GM18508 (cell line): Measurements from ENCODE around the gene VRK1.
"Not testable (repeated sequence)": the region's sequence is repeated elsewhere in the genome, so short reads cannot be mapped to it uniquely, and the experiment has no call there.

Experiments
- ATAC-seq: cut with Tn5 transposase; IDR thresholded peaks from one replicate; pipeline ENCODE4 v1.9.1; 2021; ENCODE audit warnings: moderate number of reproducible peaks; ENCODE audit not compliant: insufficient read depth, unreplicated experiment

The VRK1 gene

GRCh38 chr14:96863327-96863985 lies 66.3 kb downstream of the VRK1 start:
- no peak for ATAC-seq

DNA sequence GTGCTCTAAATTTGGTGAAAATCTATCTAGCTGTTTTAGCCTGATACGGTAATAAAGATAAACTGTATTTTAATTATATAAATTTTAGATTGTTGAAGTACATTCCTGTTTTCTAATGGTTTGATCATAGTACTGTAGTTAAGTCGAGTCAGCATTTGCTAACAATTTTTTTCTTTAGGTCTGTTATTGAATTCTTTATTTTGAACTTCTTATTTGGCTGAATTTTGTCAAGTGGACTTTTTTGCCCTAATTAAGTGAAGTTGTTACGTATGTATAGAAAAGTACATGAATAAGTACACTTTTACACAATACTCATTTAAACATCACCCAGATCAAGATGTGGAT lies 66.8 kb downstream of the VRK1 start:
- ATAC-seq = no peak

- no peak for ATAC-seq
Measured at GRCh38 chr14:96867634-96868033, 70.5 kb downstream of the VRK1 start.

DNA sequence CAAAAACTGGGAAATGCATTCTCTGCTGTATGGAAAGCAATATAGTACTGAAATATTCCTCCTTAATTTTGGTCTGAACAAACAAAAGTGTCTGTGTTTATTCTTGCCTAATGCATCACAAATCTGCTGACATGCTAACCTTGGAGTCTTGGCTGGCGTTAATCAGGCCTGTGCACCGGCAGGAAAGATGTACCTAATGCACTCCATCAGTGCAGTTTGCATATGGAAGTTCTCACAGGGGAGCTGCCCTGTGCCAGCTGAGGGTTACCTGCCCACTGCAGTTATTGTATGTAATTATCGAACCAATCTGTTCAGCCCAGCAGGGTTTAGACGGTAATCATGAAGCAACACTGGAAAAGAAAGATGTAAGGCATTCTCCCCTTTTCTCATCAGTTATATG lies 76.9 kb downstream of the VRK1 start:
- no peak for ATAC-seq

DNA sequence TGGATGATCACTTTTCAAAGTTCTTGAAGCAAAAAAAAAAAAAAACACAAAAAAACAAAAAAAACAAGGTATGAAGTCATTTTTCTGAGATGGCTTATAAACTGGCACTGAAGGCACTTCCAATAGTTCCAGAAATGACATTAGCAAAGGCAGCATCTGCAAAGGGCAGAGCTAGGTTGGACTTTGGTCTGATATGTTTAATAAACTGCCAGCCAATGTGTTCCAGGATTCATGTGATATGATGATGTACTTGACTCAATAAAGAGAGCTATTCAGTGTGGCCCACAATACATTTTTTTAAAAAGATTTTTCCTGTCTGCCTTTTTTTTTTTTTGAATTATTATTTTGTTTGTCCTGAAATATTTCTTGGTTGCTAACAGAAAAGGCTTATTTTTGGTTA lies 79.6 kb downstream of the VRK1 start:
- ATAC-seq = no peak

DNA sequence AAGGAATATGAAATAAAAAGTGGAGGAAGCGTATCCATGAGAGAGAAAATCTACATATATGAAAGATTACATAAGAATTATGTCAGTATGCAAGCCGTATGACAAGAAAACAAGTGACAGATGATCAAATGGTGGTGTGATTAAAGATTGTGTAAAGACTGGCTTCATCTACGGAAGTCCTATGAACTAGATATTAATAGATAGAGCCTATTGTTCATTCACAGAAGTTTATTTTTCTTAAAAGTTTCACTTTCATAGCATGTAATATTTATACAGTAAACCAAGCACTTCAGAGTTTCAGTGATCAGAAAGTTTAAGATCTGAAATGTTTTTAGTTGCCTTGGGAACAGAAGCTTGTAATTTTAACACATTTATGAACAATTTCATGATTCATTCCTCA lies 84.5 kb downstream of the VRK1 start:
- ATAC-seq = no peak

DNA sequence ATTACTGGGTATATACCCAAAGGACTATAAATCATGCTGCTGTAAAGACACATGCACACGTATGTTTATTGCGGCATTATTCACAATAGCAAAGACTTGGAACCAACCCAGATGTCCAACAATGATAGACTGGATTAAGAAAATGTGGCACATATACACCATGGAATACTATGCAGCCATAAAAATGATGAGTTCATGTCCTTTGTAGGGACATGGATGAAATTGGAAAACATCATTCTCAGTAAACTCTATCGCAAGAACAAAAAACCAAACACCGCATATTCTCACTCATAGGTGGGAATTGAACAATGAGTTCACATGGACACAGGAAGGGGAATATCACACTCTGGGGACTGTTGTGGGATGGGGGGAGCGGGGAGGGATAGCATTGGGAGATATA lies 86.8 kb downstream of the VRK1 start:
- not testable (repeated sequence) for ATAC-seq

DNA sequence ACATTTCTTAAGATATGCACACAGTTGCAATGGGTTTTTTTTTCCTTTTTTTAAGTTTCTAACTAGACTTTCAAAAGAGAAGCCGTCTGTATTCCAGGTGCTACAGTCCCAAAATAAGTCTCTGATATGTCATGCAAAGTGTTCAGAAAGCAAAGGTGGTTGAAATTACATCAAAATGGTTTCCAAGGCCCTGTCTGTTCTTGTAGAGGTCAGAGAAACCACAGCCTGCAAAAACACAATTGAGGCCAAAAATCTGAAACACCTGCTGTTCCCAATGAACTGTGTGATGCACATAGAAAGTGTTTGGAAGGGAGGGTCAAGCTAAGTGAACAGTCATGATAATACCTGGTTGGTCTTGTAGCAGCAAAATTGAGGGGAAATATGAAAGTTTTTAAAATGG lies 91.0 kb downstream of the VRK1 start:
- ATAC-seq = peak; percentile 73

- ATAC-seq = no peak
Measured at GRCh38 chr14:96888593-96888992, 91.4 kb downstream of the VRK1 start.

- ATAC-seq = no peak
Measured at GRCh38 chr14:96889091-96889490, 91.9 kb downstream of the VRK1 start.

GRCh38 chr14:96893966-96894622 lies 96.9 kb downstream of the VRK1 start:
- no peak for ATAC-seq

DNA sequence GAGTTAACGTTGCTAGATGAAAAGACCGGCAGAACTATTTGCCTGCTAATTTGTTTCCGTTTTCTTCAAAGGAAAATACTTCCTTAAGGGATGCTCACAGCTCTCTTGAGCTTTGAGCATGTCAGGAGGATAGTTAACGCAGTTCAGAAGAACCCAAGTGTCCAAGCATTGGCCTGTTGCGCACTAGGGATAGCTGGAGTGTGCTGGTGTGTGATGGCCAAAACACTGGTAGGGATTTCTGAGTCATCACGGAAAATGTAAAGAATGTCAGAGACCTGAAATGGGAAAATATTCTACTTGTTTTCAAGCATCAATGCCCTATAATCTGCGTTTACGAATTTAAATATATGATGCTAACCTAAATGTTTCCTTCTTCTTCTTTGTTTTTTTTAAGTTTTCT lies 97.8 kb downstream of the VRK1 start:
- no peak for ATAC-seq

- no peak for ATAC-seq
Measured at GRCh38 chr14:96895658-96896271, 98.6 kb downstream of the VRK1 start.

DNA sequence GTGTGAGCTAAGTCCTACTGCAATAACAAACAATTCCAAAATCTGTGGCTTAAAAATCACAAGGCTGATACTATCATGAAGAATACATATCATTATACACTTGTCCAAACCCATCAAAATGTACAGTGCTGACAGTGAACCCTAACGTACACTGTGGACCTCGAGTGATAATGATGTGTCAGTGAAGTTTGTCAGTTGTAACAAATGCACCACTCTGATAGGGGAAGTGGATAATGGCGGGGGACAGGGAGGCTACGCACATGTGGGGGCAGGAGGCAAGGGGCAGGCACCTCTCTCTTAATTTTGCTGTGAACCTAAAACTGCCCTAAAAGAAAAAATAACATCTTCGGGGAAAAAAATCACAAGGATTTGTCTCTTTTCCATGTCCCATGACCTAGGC lies 100.0 kb downstream of the VRK1 start:
- no peak for ATAC-seq

DNA sequence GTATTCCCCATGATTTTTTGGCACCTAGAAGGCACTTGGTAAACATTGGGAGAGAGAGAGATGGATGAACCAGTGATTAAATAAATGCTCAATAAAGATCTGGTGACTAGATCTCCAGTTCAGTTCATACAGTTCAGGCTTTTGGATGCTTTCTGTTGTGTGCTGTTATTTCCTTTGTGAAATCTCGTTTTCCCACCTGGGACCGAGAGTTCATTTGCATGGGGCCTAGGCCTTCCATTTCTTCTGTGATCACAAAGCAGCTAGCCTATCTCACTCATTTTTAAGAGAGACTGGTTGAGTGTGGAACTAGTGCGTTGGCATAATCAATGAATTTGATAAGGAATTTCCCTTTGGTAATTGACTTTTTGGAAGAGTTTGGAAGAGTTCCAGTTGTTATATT lies 104.0 kb downstream of the VRK1 start:
- ATAC-seq = no peak

- ATAC-seq = no peak
Measured at GRCh38 chr14:96902004-96902403, 104.8 kb downstream of the VRK1 start.

- no peak for ATAC-seq
Measured at GRCh38 chr14:96903444-96904023, 106.4 kb downstream of the VRK1 start.

DNA sequence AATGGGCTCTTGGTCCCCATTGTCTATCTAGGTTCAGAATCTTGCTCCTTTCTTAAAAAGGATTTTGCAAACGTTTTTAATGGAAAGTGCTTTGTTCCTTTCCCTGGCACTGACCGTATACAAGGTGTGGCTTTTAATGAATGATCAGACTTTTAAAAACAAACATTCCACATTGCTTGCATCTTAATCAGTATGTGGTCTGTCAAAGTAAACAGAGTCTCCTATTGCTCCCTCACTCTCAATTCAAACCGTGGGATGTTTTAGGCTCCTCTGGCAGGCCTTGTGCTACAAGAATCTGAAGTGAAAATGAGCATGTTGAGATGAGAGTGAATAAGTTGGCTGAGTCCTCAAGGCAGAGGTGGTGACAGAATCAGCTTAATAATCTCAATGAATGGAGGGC lies 107.0 kb downstream of the VRK1 start:
- ATAC-seq = no peak

- no peak for ATAC-seq
Measured at GRCh38 chr14:96905065-96905464, 107.9 kb downstream of the VRK1 start.

GRCh38 chr14:96905825-96906224 lies 108.6 kb downstream of the VRK1 start:
- no peak for ATAC-seq

DNA sequence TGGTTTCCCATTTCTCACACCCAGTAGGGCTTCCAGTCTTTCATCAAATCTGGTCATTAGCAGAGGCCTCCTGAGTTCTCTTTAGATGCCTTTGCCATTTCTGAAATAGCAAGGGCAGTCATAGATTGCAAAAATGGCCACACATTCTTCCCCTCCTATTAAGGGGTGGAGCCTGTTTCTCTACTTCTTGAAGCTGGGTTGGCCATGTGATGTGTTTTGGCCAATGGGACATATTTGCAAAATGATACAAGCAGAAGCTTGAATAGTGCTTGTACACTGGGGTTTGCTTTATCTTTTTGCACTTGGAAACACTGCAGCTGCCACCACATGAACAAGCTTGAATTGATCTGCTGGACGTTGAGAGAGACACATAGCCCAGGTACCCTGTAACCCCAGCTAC lies 109.3 kb downstream of the VRK1 start:
- no peak for ATAC-seq
